Activated naive CD4-positive, alpha-beta T cell treated with anti-CD3 and anti-CD28 coated beads, Interleukin-2, amount 50 U/mL, for 72 hours (primary cell): Measurements from ENCODE around the gene PRR7. TPM values are rescaled to one million over a fixed set of nuclear protein-coding genes. Genes with fewer than 3 reads are reported as not detected.
A peak's percentile ranks its signal among the peaks of the same experiment; 100 is the strongest.

Experiments used
- ATAC-seq, 2 donors: fragments of 150-1000 bp; cut with Tn5 transposase; 2 replicates each; pipeline ENCODE4 v1.10.0; 2021; ENCODE audit warnings: mild to moderate bottlenecking in 2 of 2, moderate library complexity in 2 of 2
- DNase-seq, 2 donors: peaks; one replicate each; pipeline ENCODE4 v3.0.0; 2021 to 2022; ENCODE audit warnings: low spot score in 2 of 2
- H3K27ac Mint-ChIP-seq, 2 donors: one replicate each; pipeline ENCODE4 v1.8.0; 2022; ENCODE audit warnings: mild to moderate bottlenecking in 2 of 2, mixed read lengths in 2 of 2
- H3K36me3 Mint-ChIP-seq, 2 donors: one replicate each; pipeline ENCODE4 v1.8.0; 2022; ENCODE audit warnings: mixed read lengths in 2 of 2
- H3K9me3 Mint-ChIP-seq, 2 donors: one replicate each; pipeline ENCODE4 v1.8.0; 2022; ENCODE audit warnings: mixed read lengths in 2 of 2
- total RNA-seq, 2 donors: library from RNA; stranded (reverse); gene quantifications; one replicate each; pipeline ENCODE4 v1.2.3, GENCODE V29; 2022

The PRR7 gene
- total RNA-seq, result 10 to 100 TPM in 1 of 2 donors, 1 to 10 TPM in 1; 4.1 to 11.4 TPM

- peak within 1 kb of the TSS; percentile 67 to 84 for H3K27ac Mint-ChIP-seq
- H3K9me3 Mint-ChIP-seq, result no peaks in the 10 kb centered on the region
- DNase-seq, result peak in 1 of 2 donors; percentile 71
- ATAC-seq, result peak; percentile 41 to 65
- no peaks in the 10 kb centered on the region for H3K36me3 Mint-ChIP-seq
These were observed at the start of gene PRR7 for GRCh38 chr5:177446200-177447065. PRR7 (plus strand) TSS chr5:177446814; CDS start chr5:177455068, 8,254 bp downstream.

DNA sequence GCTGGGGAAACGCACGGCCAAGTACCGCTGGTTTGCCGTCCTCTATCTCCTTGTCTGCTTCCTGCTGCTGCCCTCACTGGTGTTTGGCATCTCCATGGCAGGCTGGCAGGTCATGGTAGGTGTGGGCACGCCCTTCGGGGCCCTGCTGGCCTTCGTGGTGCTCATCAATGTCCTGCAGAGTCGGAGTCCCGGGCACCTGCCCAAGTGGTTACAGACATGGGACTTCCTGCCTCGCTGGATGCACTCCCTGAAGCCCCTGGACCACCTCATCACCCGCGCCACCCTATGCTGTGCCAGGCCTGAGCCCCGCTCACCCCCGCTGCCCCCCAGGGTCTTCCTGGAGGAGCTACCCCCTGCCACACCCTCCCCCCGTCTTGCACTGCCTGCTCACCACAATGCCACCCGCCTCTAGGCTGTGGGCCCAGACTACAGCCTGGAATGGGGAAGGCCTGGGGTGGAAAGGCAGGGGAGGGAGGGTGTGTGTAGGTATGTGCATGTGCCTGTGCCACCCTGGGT lies 48.7 kb upstream of the PRR7 start:
- no peak overlapping the region for H3K27ac Mint-ChIP-seq
- DNase-seq, result no peak
- no peaks in the 10 kb centered on the region for H3K9me3 Mint-ChIP-seq
- H3K36me3 Mint-ChIP-seq, result peaks cover 0 to 4% of the 10 kb centered on the region in 2 donors
- no peak for ATAC-seq

- no peaks in the 10 kb centered on the region for H3K9me3 Mint-ChIP-seq
- ATAC-seq (no peak), DNase-seq (no peak)
- peaks cover 0 to 4% of the 10 kb centered on the region in 2 donors for H3K36me3 Mint-ChIP-seq
- no peak within 1 kb of the TSS for H3K27ac Mint-ChIP-seq
These were observed 46.4 kb upstream of the PRR7 start, which contains the start of gene PFN3 for GRCh38 chr5:177399997-177400868. PFN3 (minus strand) TSS chr5:177400661; CDS start chr5:177400576, 85 bp downstream.

DNA sequence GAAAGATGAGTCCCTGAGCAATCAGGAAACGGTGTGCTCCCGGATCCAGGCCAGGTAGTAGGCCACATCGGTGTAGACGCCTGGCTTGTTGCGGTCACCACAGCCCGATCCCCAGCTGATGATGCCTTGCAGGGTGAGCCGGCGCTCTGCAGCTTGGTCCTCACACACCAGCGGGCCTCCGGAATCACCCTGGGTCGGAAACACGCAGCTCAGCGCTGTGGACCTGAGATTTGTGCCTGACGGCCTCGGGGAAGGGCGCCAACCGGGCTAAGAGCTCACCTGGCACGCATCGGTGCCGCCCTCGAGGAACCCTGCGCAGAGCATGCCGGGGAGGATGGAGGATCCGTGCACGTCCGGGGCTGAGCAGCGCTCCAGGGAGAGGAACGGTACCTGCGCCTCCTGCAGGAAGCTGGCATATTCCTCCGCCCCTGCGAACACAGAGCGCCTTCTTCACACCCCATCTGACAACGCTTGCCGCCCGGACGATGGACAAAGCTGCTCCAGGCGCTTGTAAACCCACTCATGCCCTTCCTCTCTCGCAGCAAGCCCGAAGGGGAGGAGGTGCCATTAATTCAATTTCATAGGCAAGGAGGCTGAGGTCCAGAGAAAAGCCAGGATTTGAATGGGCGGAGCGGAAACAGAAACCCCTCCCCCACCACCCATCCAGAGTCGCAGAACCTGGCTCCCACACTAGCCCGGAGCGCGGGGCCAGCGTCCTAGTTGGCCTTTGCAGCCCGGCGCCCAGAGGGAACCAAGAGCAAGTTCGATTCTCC lies 44.2 kb upstream of the PRR7 start:
- DNase-seq (peak in 1 of 2 donors; percentile 72), ATAC-seq (peak; percentile 8 to 66)
- H3K27ac Mint-ChIP-seq, result peak overlapping the region in 1 of 2 donors; percentile 22
- H3K36me3 Mint-ChIP-seq, result peaks cover 0 to 4% of the 10 kb centered on the region in 2 donors
- no peaks in the 10 kb centered on the region for H3K9me3 Mint-ChIP-seq

GRCh38 chr5:177403102-177403791 lies 43.4 kb upstream of the PRR7 start:
- DNase-seq (peak; percentile 58 to 73), ATAC-seq (peak; percentile 48 to 56)
- Mint-ChIP-seq H3K9me3 (no peaks in the 10 kb centered on the region), H3K27ac (peak overlapping the region in 1 of 2 donors; percentile 22), H3K36me3 (peaks cover 0 to 4% of the 10 kb centered on the region in 2 donors)

DNA sequence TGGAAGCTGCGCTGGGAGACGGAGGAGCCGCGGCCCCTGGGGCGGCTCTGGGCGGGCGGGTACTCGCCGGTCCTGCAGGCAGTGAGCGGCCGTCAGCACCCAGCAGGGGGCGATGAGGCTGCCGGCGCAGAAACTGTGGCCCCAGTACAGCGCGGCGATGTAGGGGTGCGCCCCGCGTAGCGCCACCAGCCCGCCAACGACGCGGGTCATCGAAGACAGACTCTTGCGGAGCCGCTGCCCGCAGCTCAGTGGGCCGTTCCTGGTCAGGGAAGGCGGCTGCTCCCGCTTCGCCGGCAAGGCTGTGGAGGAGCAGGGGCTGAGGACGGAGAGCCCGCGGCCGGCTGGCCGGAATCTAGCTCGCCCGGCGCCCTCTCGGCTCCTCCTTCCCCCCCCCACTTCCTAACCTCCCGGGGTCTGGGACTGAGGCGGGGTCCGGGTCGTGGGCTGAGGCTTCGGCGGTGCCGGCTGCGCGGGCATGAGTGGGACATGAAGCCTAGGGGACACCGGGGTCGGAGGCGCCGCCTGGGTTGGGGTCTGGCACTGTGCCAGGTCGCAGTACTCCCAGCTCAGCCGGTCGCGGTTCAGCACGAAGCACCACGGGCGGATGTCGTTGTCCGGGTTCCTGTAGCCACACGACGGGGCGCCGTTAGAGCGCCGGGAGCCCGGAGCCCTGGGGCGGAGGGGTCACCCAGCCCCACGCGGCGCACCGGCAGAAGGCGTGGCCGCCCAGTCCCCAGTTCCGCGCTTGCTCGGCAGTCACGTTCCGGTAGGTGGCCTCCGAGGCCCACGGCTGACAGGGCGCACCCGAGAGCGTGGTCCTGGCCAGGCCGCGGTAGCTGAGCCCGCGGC lies 42.6 kb upstream of the PRR7 start:
- peak; percentile 89 to 92 for ATAC-seq
- H3K27ac Mint-ChIP-seq, result peak overlapping the region in 1 of 2 donors; percentile 31
- peaks cover 0 to 4% of the 10 kb centered on the region in 2 donors for H3K36me3 Mint-ChIP-seq
- H3K9me3 Mint-ChIP-seq, result no peaks in the 10 kb centered on the region
- peak; percentile 85 to 88 for DNase-seq

- peak overlapping the region in 1 of 2 donors; percentile 31 for H3K27ac Mint-ChIP-seq
These were observed 41.9 kb upstream of the PRR7 start for GRCh38 chr5:177404641-177405179.

GRCh38 chr5:177405312-177405711 lies 41.3 kb upstream of the PRR7 start:
- DNase-seq (no peak), ATAC-seq (no peak)
- peaks cover 0 to 4% of the 10 kb centered on the region in 2 donors for H3K36me3 Mint-ChIP-seq
- H3K27ac Mint-ChIP-seq, result peak overlapping the region in 1 of 2 donors; percentile 31
- no peaks in the 10 kb centered on the region for H3K9me3 Mint-ChIP-seq

More at GRCh38 chr5:177404641-177405179, 41.9 kb upstream of the PRR7 start:
- no peaks in the 10 kb centered on the region for H3K9me3 Mint-ChIP-seq
- DNase-seq, result no peak
- peaks cover 0 to 4% of the 10 kb centered on the region in 2 donors for H3K36me3 Mint-ChIP-seq
- ATAC-seq, result no peak

DNA sequence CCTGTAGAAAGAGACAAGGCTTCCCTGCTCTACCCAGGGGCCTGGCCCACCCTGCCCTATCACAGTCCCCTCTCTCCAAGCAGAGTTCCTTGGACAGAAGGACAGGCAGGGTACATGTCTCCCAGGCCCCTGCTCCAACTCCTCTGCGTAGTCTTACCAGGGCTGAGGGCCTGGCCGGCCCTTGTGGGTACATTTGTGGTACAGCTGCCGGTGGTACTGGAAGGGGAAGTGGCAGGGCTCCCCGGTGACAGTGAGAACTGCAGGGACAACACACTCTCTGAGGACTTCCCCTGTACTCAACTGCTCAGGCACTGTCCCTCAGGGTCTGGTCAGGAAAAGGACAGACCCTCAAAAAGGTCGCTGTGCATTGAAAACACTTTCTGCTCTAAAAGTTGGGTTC lies 40.8 kb upstream of the PRR7 start:
- ATAC-seq (no peak), DNase-seq (no peak)
- H3K27ac Mint-ChIP-seq, result no peak overlapping the region
- H3K9me3 Mint-ChIP-seq, result no peaks in the 10 kb centered on the region
- peaks cover 0 to 4% of the 10 kb centered on the region in 2 donors for H3K36me3 Mint-ChIP-seq

- ATAC-seq (no peak), DNase-seq (no peak)
- Mint-ChIP-seq H3K9me3 (no peaks in the 10 kb centered on the region), H3K27ac (no peak within 1 kb of the TSS), H3K36me3 (no peaks in the 10 kb centered on the region)
These were observed 37.4 kb upstream of the PRR7 start, which contains the start of gene F12 for GRCh38 chr5:177409043-177409801. F12 (minus strand) TSS chr5:177409564; CDS start chr5:177409527, 37 bp downstream.

DNA sequence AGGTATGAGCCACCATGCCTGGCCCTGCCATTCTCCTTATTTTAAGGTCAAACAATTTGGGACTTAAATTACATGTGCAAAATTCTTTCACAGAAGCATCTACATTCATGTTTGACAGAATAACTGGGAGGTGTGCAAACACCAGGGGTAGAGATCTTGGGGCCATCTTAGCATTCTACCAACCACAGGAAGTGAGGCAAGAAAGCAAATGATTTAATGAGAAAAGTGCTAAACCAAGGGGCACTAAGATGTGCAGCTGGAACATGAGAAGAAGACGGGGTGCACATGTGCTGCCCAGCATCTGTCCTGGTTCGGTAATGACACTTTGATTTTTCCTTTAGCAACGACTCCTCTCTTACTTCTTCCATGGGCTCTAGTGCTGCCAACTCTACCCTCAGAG lies 36.0 kb upstream of the PRR7 start:
- no peaks in the 10 kb centered on the region for H3K36me3 Mint-ChIP-seq
- ATAC-seq, result no peak
- DNase-seq, result no peak
- H3K9me3 Mint-ChIP-seq, result no peaks in the 10 kb centered on the region
- no peak overlapping the region for H3K27ac Mint-ChIP-seq

DNA sequence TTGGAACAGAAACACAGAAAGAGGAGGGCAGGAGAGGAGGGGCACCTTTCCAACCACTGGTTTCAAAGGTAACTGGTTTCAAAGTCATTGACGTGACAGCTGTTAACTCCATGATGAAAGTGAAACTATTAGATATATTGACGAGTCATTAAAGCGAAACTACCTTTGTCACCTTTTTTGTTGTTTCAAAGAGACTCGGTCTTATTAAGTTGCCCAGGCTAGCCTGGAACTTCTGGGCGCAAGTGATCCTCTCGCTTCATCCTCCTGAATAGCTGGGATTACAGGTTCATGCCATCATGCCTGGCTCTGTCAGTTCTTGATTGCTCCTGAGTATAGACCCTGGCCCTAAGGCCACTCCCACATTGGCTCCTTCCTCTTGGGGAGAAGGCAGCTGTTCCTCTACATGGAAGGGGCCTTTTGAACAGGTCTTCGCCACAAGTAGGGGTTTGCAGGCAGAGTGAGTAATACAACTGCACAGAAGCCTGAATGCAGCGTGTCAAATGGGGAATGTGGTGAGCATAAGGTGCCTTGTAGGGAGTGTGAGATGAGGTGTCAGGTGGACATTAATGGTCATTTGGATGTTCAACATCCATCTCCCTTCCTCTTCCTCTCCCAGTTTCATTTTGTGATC lies 33.9 kb upstream of the PRR7 start:
- H3K36me3 Mint-ChIP-seq, result no peaks in the 10 kb centered on the region
- peak overlapping the region in 1 of 2 donors; percentile 65 for H3K27ac Mint-ChIP-seq
- ATAC-seq, result peak; percentile 73 to 78

GRCh38 chr5:177414481-177414880 lies 32.1 kb upstream of the PRR7 start:
- Mint-ChIP-seq H3K36me3 (no peaks in the 10 kb centered on the region), H3K27ac (no peak overlapping the region), H3K9me3 (no peaks in the 10 kb centered on the region)
- DNase-seq, result no peak
- no peak for ATAC-seq

More for the DNA sequence above, 33.9 kb upstream of the PRR7 start:
- H3K9me3 Mint-ChIP-seq, result no peaks in the 10 kb centered on the region
- no peak for DNase-seq
